CD14-positive monocyte (primary cell): ENCODE results near the gene OR2H2. TPM values are rescaled to one million over a fixed set of nuclear protein-coding genes. Genes with fewer than 3 reads are reported as not detected.

Experiments
- DNase-seq, 3 donors: peaks; one replicate each; pipeline ENCODE4 v3.0.0-alpha.2; 2011 to 2022
- H2AFZ ChIP-seq: 2 replicates; pipeline ENCODE4 v1.6.0; 2012; ENCODE audit warnings: mild to moderate bottlenecking, low read depth, low read length, inconsistent platforms; ENCODE audit not compliant: insufficient read depth, poor library complexity, severe bottlenecking
- H3K27ac ChIP-seq, 2 donors: 1 replicate in 1 of 2; 2 replicates in 1 of 2; pipeline ENCODE4 v1.5.1; 2012 to 2013; ENCODE audit warnings: low read length in 2 of 2, control low read depth in 1 of 2, inconsistent platforms in 1 of 2, low read depth in 1 of 2, mild to moderate bottlenecking in 1 of 2
- H3K27me3 ChIP-seq, 2 donors: one replicate each; pipeline versions ENCODE4 v1.6.0 to v1.6.1; 2011 to 2013; ENCODE audit warnings: low read length in 2 of 2; ENCODE audit not compliant: control insufficient read depth in 2 of 2, insufficient read depth in 2 of 2
- H3K36me3 ChIP-seq, 2 donors: replicated peaks in 1 of 2; 1 replicate in 1 of 2; 2 replicates in 1 of 2; pipeline versions ENCODE4 v1.5.1 to v1.6.1; 2012 to 2013; ENCODE audit warnings: low read length in 2 of 2, control low read depth in 1 of 2, inconsistent platforms in 1 of 2, mild to moderate bottlenecking in 1 of 2; ENCODE audit not compliant: insufficient read depth in 2 of 2, control insufficient read depth in 1 of 2
- H3K4me1 ChIP-seq, 2 donors: 1 replicate in 1 of 2; 2 replicates in 1 of 2; pipeline versions ENCODE4 v1.5.1 to v1.6.1; 2012 to 2013; ENCODE audit warnings: low read length in 2 of 2, control low read depth in 1 of 2, inconsistent platforms in 1 of 2, mild to moderate bottlenecking in 1 of 2, moderate library complexity in 1 of 2; ENCODE audit not compliant: insufficient read depth in 2 of 2, control insufficient read depth in 1 of 2
- H3K4me2 ChIP-seq: replicated peaks from 2 replicates; pipeline ENCODE3; 2012; ENCODE audit warnings: low read length, moderate library complexity, mild to moderate bottlenecking; ENCODE audit not compliant: poor library complexity, severe bottlenecking; ENCODE audit errors: extremely low read depth
- H3K4me3 ChIP-seq, 3 experiments: fragments of 200-600 bp in 1 of 3; sonication (generic) in 1 of 3; replicated peaks in 1 of 3; 1 replicate in 2 of 3; 2 replicates in 1 of 3; pipeline ENCODE4 v1.5.1; 2011 to 2013; ENCODE audit warnings: low read length in 3 of 3, mild to moderate bottlenecking in 3 of 3, control low read depth in 2 of 3, low read depth in 2 of 3, inconsistent platforms in 1 of 3, moderate library complexity in 1 of 3
- H3K79me2 ChIP-seq: 2 replicates; pipeline ENCODE4 v1.6.0; 2012; ENCODE audit warnings: mild to moderate bottlenecking, control low read depth, inconsistent platforms, low read length, moderate library complexity; ENCODE audit not compliant: insufficient read depth
- H3K9ac ChIP-seq: 2 replicates; pipeline ENCODE4 v1.6.0; 2017; ENCODE audit warnings: low read length, mild to moderate bottlenecking; ENCODE audit not compliant: insufficient read depth, poor library complexity, severe bottlenecking
- H3K9me3 ChIP-seq, 2 donors: replicated peaks in 1 of 2; 1 replicate in 1 of 2; 2 replicates in 1 of 2; pipeline versions ENCODE4 v1.5.1 to v1.6.1; 2012 to 2013; ENCODE audit warnings: low read length in 2 of 2, control low read depth in 1 of 2; ENCODE audit not compliant: control insufficient read depth in 1 of 2, insufficient read depth in 1 of 2
- H4K20me1 ChIP-seq: 2 replicates; pipeline ENCODE4 v1.6.0; 2012; ENCODE audit warnings: mild to moderate bottlenecking, low read length, control low read depth, moderate library complexity; ENCODE audit not compliant: insufficient read depth
- H3K27ac Mint-ChIP-seq, 7 donors: one replicate each; pipeline ENCODE4 v1.8.0; 2020; ENCODE audit warnings: mild to moderate bottlenecking in 7 of 7, mixed read lengths in 7 of 7, moderate library complexity in 6 of 7, inconsistent platforms in 2 of 7
- H3K27me3 Mint-ChIP-seq, 3 donors: one replicate each; pipeline ENCODE4 v1.8.0; 2021 to 2022; ENCODE audit warnings: low read depth in 3 of 3, mild to moderate bottlenecking in 3 of 3, mixed read lengths in 3 of 3, moderate library complexity in 3 of 3, inconsistent platforms in 1 of 3
- H3K36me3 Mint-ChIP-seq, 2 donors: one replicate each; pipeline ENCODE4 v1.8.0; 2020; ENCODE audit warnings: mixed read lengths in 2 of 2, inconsistent platforms in 1 of 2, mild to moderate bottlenecking in 1 of 2
- H3K4me1 Mint-ChIP-seq: one replicate; pipeline ENCODE4 v1.8.0; 2020; ENCODE audit warnings: mild to moderate bottlenecking, mixed read lengths
- H3K4me3 Mint-ChIP-seq, 2 donors: one replicate each; pipeline ENCODE4 v1.8.0; 2020; ENCODE audit warnings: mild to moderate bottlenecking in 2 of 2, mixed read lengths in 2 of 2, moderate library complexity in 1 of 2
- H3K9me3 Mint-ChIP-seq, 7 donors: one replicate each; pipeline ENCODE4 v1.8.0; 2020 to 2022; ENCODE audit warnings: mixed read lengths in 7 of 7, mild to moderate bottlenecking in 6 of 7, moderate library complexity in 6 of 7, inconsistent platforms in 2 of 7
- WGBS: methylation state at CpG from one replicate; pipeline ENCODE4 v1.1.5; 2013; ENCODE audit warnings: missing lambda C conversion rate; ENCODE audit not compliant: insufficient coverage; 5-methylcytosine and 5-hydroxymethylcytosine counted together
- intact Hi-C, 2 donors: fragments of 100-400 bp; cut with micrococcal nuclease; formaldehyde crosslinking; loops; one replicate each; pipeline versions ENCODE4 v1.15.0 to v1.15.1; 2023
- polyA plus RNA-seq, 3 donors: library from polyadenylated mRNA; depleted of rRNA in 1 of 3; unstranded in 2 of 3; stranded (reverse) in 1 of 3; fragments of 300-500 nt in 2 of 3; fragments of >200 nt in 1 of 3; fragmentation: Illumina TruSeq in 2 of 3; gene quantifications; 1 replicate in 2 of 3; 2 replicates in 1 of 3; pipeline ENCODE4 v1.2.3, GENCODE V29; 2012 to 2021
- TF ChIP-seq, protein P1 (sequence below): fragments of 200-600 bp; IDR thresholded peaks from one replicate; pipeline ENCODE4 v1.8.0; 2022; ENCODE audit warnings: antibody characterized with exemption, mild to moderate bottlenecking

OR2H2 gene
- polyA plus RNA-seq, 3 donors: not detected

DNA sequence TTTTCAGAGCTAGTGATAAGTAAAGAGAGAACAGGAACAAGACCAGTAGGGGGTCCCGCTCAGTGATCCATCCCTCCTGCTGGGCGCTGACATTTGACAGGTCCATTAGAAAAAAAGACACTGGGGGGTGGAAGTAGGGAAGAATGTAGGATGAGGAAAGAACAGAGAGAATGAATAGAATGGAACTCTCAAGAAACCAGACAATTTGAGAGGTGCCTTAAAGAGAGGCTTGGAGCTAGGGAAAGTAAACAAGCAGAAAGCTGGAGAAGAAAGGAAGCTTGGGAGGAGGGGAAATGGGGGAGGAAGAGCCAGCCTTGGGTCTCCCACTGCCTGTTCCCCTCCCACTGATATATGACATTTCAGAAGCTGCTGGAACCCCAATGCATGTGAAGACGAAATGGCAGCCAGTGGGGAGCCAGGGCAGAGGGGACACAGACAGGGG, 39.6 kb downstream of the OR2H2 start:
- no peaks in the 10 kb centered on the region for H3K9me3 ChIP-seq
- no peak overlapping the region for H3K27ac ChIP-seq
- H3K27me3 ChIP-seq: peaks cover 0 to 37% of the 10 kb centered on the region in 2 donors
- peaks cover 26 to 46% of the 10 kb centered on the region in 2 donors for H3K36me3 ChIP-seq
- H3K4me2 ChIP-seq: no peak overlapping the region
- TF ChIP-seq, protein P1, sequence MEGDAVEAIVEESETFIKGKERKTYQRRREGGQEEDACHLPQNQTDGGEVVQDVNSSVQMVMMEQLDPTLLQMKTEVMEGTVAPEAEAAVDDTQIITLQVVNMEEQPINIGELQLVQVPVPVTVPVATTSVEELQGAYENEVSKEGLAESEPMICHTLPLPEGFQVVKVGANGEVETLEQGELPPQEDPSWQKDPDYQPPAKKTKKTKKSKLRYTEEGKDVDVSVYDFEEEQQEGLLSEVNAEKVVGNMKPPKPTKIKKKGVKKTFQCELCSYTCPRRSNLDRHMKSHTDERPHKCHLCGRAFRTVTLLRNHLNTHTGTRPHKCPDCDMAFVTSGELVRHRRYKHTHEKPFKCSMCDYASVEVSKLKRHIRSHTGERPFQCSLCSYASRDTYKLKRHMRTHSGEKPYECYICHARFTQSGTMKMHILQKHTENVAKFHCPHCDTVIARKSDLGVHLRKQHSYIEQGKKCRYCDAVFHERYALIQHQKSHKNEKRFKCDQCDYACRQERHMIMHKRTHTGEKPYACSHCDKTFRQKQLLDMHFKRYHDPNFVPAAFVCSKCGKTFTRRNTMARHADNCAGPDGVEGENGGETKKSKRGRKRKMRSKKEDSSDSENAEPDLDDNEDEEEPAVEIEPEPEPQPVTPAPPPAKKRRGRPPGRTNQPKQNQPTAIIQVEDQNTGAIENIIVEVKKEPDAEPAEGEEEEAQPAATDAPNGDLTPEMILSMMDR: no peak
- H3K9ac ChIP-seq: no peak overlapping the region
- peaks cover 21 to 22% of the 10 kb centered on the region in 2 donors for H3K4me1 ChIP-seq
- Mint-ChIP-seq H3K4me1 (peaks cover 40% of the 10 kb centered on the region), H3K9me3 (peaks cover 0 to 8% (median 0%) of the 10 kb centered on the region in 7 donors), H3K27me3 (peaks cover 28 to 46% (median 36%) of the 10 kb centered on the region in 3 donors), H3K27ac (peak overlapping the region in 1 of 7 donors; percentile 20), H3K36me3 (peaks cover 44 to 55% of the 10 kb centered on the region in 2 donors), H3K4me3 (no peak overlapping the region)
- H3K79me2 ChIP-seq: no peaks in the 10 kb centered on the region
- H3K4me3 ChIP-seq: no peak overlapping the region
- whole genome bisulfite sequencing: 94% methylated on average over 2 of the region's 3 CpGs
- no peak overlapping the region for H2AFZ ChIP-seq
- no peak for DNase-seq
- peaks cover 25% of the 10 kb centered on the region for H4K20me1 ChIP-seq
- intact Hi-C loops: no loop called here

DNA sequence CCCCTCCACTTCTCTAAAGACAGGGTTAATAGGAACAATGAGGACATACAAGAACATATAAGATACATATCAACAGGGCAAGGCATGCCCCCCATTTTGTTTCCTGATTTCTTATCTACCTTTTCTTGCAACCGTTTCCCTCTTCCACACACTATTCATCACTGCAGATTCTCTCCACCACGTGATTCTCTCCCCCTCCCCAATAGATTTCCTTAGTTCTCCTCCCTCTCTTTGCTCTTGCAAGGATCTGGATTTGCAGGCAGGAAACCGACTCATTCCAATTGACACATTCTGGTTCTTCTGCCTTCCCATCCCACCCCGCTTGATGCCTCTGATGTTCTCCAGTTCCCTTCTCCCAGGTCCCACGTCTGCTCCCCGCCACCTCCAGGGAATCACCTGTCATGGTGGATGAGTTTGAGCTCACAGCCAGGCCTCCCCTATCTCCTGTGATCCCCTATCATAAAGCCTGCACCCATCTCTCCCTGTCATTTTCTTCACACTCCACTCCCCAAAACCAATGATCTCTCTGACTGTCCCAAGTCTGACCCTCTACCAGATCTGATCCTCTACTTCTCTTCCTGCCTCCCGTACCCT, 40.5 kb downstream of the OR2H2 start:
- peaks cover 0 to 46% of the 10 kb centered on the region in 2 donors for H3K27me3 ChIP-seq
- DNase-seq: no peak
- H3K4me1 ChIP-seq: peaks cover 21 to 23% of the 10 kb centered on the region in 2 donors
- no peak overlapping the region for H3K27ac ChIP-seq
- Mint-ChIP-seq H3K4me1 (peaks cover 40% of the 10 kb centered on the region), H3K36me3 (peaks cover 48 to 58% of the 10 kb centered on the region in 2 donors), H3K9me3 (peaks cover 0 to 8% (median 1%) of the 10 kb centered on the region in 7 donors), H3K27ac (peak overlapping the region in 1 of 7 donors; percentile 28), H3K27me3 (peaks cover 35 to 55% (median 44%) of the 10 kb centered on the region in 3 donors), H3K4me3 (peak overlapping the region in 1 of 2 donors; percentile 0)
- peaks cover 24 to 39% of the 10 kb centered on the region in 2 donors for H3K36me3 ChIP-seq
- 61% methylated on average over 6 of the region's 7 CpGs for WGBS
- no peak overlapping the region for H3K4me2 ChIP-seq
- H3K79me2 ChIP-seq: no peaks in the 10 kb centered on the region
- peaks cover 34% of the 10 kb centered on the region for H4K20me1 ChIP-seq
- no peak overlapping the region for H2AFZ ChIP-seq
- H3K4me3 ChIP-seq: no peak overlapping the region
- intact Hi-C loops: no loop called here
- H3K9ac ChIP-seq: no peak overlapping the region
- no peaks in the 10 kb centered on the region for H3K9me3 ChIP-seq
- TF ChIP-seq, protein P1: no peak
